HepG2 (cell line): ENCODE measurements around the gene OSBPL2. TPM values are rescaled to one million over a fixed set of nuclear protein-coding genes. Genes with fewer than 3 reads are reported as not detected.

Source experiments
- AGO2 ChIP-seq: fragments of 200-400 bp; formaldehyde crosslinking; optimal IDR thresholded peaks from 2 replicates; pipeline ENCODE3; 2017; ENCODE audit warnings: mild to moderate bottlenecking, low read depth, low read length, moderate library complexity
- AKAP8 ChIP-seq: sonication (generic); formaldehyde crosslinking; IDR thresholded peaks from 2 replicates; pipeline ENCODE4 v1.5.1; 2020; ENCODE audit warnings: mild to moderate bottlenecking, missing genetic modification reagents
- HIVEP1 ChIP-seq: sonication (generic); formaldehyde crosslinking; IDR thresholded peaks from 2 replicates; pipeline ENCODE4 v1.4.0; 2020; ENCODE audit warnings: mild to moderate bottlenecking, missing genetic modification reagents
- HNRNPK ChIP-seq: fragments of 200-400 bp; formaldehyde crosslinking; IDR thresholded peaks from 2 replicates; pipeline ENCODE4 v1.6.1; 2018; ENCODE audit warnings: low read length, low read depth, moderate library complexity, mild to moderate bottlenecking; ENCODE audit not compliant: poor library complexity, severe bottlenecking
- KLF11 ChIP-seq: IDR thresholded peaks from 2 replicates; pipeline ENCODE4 v1.6.1; 2016; ENCODE audit warnings: missing compliant biosample characterization
- KMT2A ChIP-seq: sonication (generic); formaldehyde crosslinking; IDR thresholded peaks from 2 replicates; pipeline ENCODE4 v1.4.0; 2020; ENCODE audit warnings: missing genetic modification reagents
- MIXL1 ChIP-seq: IDR thresholded peaks from 2 replicates; pipeline ENCODE4 v1.6.1; 2016
- MTA1 ChIP-seq: sonication (generic); formaldehyde crosslinking; IDR thresholded peaks from 2 replicates; pipeline ENCODE4 v1.4.0; 2020; ENCODE audit warnings: missing genetic modification reagents, mild to moderate bottlenecking, borderline replicate concordance
- MTERF4 ChIP-seq: sonication (generic); formaldehyde crosslinking; IDR thresholded peaks from 2 replicates; pipeline ENCODE4 v1.8.0; 2023; ENCODE audit warnings: mild to moderate bottlenecking, missing genetic modification reagents
- NR2F2 ChIP-seq: IDR thresholded peaks from 2 replicates; pipeline ENCODE4 v1.6.1; 2012; ENCODE audit warnings: low read depth, inconsistent platforms, borderline replicate concordance
- NRL ChIP-seq: sonication (generic); formaldehyde crosslinking; IDR thresholded peaks from 2 replicates; pipeline ENCODE4 v1.5.0; 2020; ENCODE audit warnings: missing genetic modification reagents, mild to moderate bottlenecking, moderate library complexity, borderline replicate concordance
- PHF21A ChIP-seq: sonication (generic); formaldehyde crosslinking; IDR thresholded peaks from 2 replicates; pipeline ENCODE4 v1.5.0; 2020; ENCODE audit warnings: mild to moderate bottlenecking, missing genetic modification reagents
- PRPF4 ChIP-seq: fragments of 200-400 bp; formaldehyde crosslinking; IDR thresholded peaks from 2 replicates; pipeline ENCODE4 v1.6.1; 2016; ENCODE audit warnings: low read length, low read depth; ENCODE audit not compliant: poor library complexity, severe bottlenecking
- RAD21 ChIP-seq: fragments of 450-650 bp; formaldehyde crosslinking; IDR thresholded peaks from 2 replicates; pipeline ENCODE4 v1.5.0; 2020; ENCODE audit warnings: mild to moderate bottlenecking
- RXRA ChIP-seq: sonication (generic); formaldehyde crosslinking; IDR thresholded peaks from 2 replicates; pipeline ENCODE4 v1.5.1; 2020; ENCODE audit warnings: missing genetic modification reagents
- SIN3B ChIP-seq: fragments of 150-350 bp; IDR thresholded peaks from 2 replicates; pipeline ENCODE4 v1.6.1; 2014; ENCODE audit warnings: low read length
- SIX4 ChIP-seq: sonication (generic); formaldehyde crosslinking; IDR thresholded peaks from 2 replicates; pipeline ENCODE4 v1.4.0; 2020; ENCODE audit warnings: missing genetic modification reagents
- ZNF124 ChIP-seq: sonication (generic); formaldehyde crosslinking; IDR thresholded peaks from 2 replicates; pipeline ENCODE4 v1.4.0; 2020; ENCODE audit warnings: missing genetic modification reagents
- ZNF20 ChIP-seq: sonication (generic); formaldehyde crosslinking; IDR thresholded peaks from 2 replicates; pipeline ENCODE4 v1.4.0; 2020; ENCODE audit warnings: mild to moderate bottlenecking, moderate library complexity, missing genetic modification reagents
- ZNF274 ChIP-seq: sonication (generic); formaldehyde crosslinking; IDR thresholded peaks from 2 replicates; pipeline ENCODE4 v1.5.1; 2020; ENCODE audit warnings: mild to moderate bottlenecking, missing genetic modification reagents
- ZNF33B ChIP-seq: sonication (generic); formaldehyde crosslinking; IDR thresholded peaks from 2 replicates; pipeline ENCODE4 v1.5.1; 2020; ENCODE audit warnings: mild to moderate bottlenecking, missing genetic modification reagents
- ZNF430 ChIP-seq: sonication (generic); formaldehyde crosslinking; IDR thresholded peaks from 2 replicates; pipeline ENCODE4 v1.9.0; 2021; ENCODE audit warnings: mild to moderate bottlenecking, missing genetic modification reagents
- ZNF549 ChIP-seq: sonication (generic); formaldehyde crosslinking; IDR thresholded peaks from 2 replicates; pipeline ENCODE4 v1.5.0; 2020; ENCODE audit warnings: missing genetic modification reagents
- polyA plus RNA-seq, 8 experiments: library from polyadenylated mRNA; depleted of rRNA in 3 of 8; stranded (reverse) in 7 of 8; unstranded in 1 of 8; fragments of >200 nt; fragmentation: Illumina TruSeq in 4 of 8; extraction: Trizol in 4 of 8; gene quantifications; 2 replicates each; pipeline versions ENCODE4 v1.2.1 to v1.2.3, GENCODE V29; 2011 to 2016; ENCODE audit warnings: low read depth in 4 of 8, missing spikeins in 1 of 8, mixed read lengths in 1 of 8; ENCODE audit not compliant: insufficient read depth in 1 of 8
- total RNA-seq, 5 experiments: library from RNA; depleted of rRNA; stranded (reverse); fragments of >200 nt; fragmentation: Illumina TruSeq; extraction: Trizol; gene quantifications; 2 replicates each; pipeline ENCODE4 v1.2.3, GENCODE V29; 2016; ENCODE audit warnings: low read depth in 1 of 5
- TF ChIP-seq, protein P1 (sequence below): sonication (generic); formaldehyde crosslinking; IDR thresholded peaks from 2 replicates; pipeline ENCODE4 v1.4.0; 2020; ENCODE audit warnings: missing genetic modification reagents, borderline replicate concordance
- TF ChIP-seq, protein P2 (sequence below): sonication (generic); formaldehyde crosslinking; IDR thresholded peaks from 2 replicates; pipeline ENCODE4 v1.4.0; 2020; ENCODE audit warnings: missing genetic modification reagents

The OSBPL2 gene
- total and polyA plus RNA-seq, 2 of the 13 experiments (the other 11 are each of a cell fraction or from before 2014, with no cell fraction given): 18.5 to 37.4 TPM

GRCh38 chr20:62309198-62309944 lies 71.0 kb downstream of the OSBPL2 start (continued):
- TF ChIP-seq ZNF549 (CRISPR knock-in tag) (no peak), PRPF4 (no peak), ZNF20 (CRISPR knock-in tag) (no peak), SIX4 (CRISPR knock-in tag) (no peak), ZNF33B (no peak), KMT2A (CRISPR knock-in tag) (no peak), RXRA (CRISPR knock-in tag) (no peak), SIN3B (no peak), MIXL1 (no peak), AGO2 (peak; percentile 94), KLF11 (CRISPR knock-in tag) (no peak), RAD21 (CRISPR knock-in tag) (peak; percentile 55), HNRNPK (peak; percentile 88), MTA1 (CRISPR knock-in tag) (no peak), NRL (no peak), HIVEP1 (no peak), AKAP8 (CRISPR knock-in tag) (no peak), ZNF124 (no peak), NR2F2 (no peak), ZNF430 (CRISPR knock-in tag) (no peak), ZNF274 (CRISPR knock-in tag) (no peak), MTERF4 (CRISPR knock-in tag) (no peak), PHF21A (no peak)
- TF ChIP-seq, protein P1, sequence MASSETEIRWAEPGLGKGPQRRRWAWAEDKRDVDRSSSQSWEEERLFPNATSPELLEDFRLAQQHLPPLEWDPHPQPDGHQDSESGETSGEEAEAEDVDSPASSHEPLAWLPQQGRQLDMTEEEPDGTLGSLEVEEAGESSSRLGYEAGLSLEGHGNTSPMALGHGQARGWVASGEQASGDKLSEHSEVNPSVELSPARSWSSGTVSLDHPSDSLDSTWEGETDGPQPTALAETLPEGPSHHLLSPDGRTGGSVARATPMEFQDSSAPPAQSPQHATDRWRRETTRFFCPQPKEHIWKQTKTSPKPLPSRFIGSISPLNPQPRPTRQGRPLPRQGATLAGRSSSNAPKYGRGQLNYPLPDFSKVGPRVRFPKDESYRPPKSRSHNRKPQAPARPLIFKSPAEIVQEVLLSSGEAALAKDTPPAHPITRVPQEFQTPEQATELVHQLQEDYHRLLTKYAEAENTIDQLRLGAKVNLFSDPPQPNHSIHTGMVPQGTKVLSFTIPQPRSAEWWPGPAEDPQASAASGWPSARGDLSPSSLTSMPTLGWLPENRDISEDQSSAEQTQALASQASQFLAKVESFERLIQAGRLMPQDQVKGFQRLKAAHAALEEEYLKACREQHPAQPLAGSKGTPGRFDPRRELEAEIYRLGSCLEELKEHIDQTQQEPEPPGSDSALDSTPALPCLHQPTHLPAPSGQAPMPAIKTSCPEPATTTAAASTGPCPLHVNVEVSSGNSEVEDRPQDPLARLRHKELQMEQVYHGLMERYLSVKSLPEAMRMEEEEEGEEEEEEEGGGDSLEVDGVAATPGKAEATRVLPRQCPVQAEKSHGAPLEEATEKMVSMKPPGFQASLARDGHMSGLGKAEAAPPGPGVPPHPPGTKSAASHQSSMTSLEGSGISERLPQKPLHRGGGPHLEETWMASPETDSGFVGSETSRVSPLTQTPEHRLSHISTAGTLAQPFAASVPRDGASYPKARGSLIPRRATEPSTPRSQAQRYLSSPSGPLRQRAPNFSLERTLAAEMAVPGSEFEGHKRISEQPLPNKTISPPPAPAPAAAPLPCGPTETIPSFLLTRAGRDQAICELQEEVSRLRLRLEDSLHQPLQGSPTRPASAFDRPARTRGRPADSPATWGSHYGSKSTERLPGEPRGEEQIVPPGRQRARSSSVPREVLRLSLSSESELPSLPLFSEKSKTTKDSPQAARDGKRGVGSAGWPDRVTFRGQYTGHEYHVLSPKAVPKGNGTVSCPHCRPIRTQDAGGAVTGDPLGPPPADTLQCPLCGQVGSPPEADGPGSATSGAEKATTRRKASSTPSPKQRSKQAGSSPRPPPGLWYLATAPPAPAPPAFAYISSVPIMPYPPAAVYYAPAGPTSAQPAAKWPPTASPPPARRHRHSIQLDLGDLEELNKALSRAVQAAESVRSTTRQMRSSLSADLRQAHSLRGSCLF (CRISPR knock-in tag): no peak
- TF ChIP-seq, protein P2, sequence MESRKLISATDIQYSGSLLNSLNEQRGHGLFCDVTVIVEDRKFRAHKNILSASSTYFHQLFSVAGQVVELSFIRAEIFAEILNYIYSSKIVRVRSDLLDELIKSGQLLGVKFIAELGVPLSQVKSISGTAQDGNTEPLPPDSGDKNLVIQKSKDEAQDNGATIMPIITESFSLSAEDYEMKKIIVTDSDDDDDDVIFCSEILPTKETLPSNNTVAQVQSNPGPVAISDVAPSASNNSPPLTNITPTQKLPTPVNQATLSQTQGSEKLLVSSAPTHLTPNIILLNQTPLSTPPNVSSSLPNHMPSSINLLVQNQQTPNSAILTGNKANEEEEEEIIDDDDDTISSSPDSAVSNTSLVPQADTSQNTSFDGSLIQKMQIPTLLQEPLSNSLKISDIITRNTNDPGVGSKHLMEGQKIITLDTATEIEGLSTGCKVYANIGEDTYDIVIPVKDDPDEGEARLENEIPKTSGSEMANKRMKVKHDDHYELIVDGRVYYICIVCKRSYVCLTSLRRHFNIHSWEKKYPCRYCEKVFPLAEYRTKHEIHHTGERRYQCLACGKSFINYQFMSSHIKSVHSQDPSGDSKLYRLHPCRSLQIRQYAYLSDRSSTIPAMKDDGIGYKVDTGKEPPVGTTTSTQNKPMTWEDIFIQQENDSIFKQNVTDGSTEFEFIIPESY (CRISPR knock-in tag): peak; percentile 7; the same call in 1 of the 2 replicates
